H9 (cell line): ENCODE measurements around the gene SLC17A2. TPM values are rescaled to one million over a fixed set of nuclear protein-coding genes. Genes with fewer than 3 reads are reported as not detected.

Experiments
- DNase-seq: peaks from one replicate; pipeline ENCODE4 v3.0.0-alpha.2; 2017
- H2AFZ ChIP-seq: one replicate; pipeline ENCODE4 v1.6.1; 2013; ENCODE audit warnings: mild to moderate bottlenecking, low read length, control low read depth, moderate library complexity
- H2AK5ac ChIP-seq: 2 replicates; pipeline ENCODE4 v1.6.1; 2013; ENCODE audit warnings: low read length, control low read depth, mixed read lengths; ENCODE audit not compliant: insufficient read length
- H2BK120ac ChIP-seq: one replicate; pipeline ENCODE4 v1.6.1; 2013; ENCODE audit warnings: low read depth, mild to moderate bottlenecking, low read length, control low read depth, inconsistent platforms; ENCODE audit not compliant: poor library complexity, severe bottlenecking
- H2BK12ac ChIP-seq: 2 replicates; pipeline ENCODE4 v1.6.1; 2013; ENCODE audit warnings: low read length, control low read depth, mixed read lengths, low read depth; ENCODE audit not compliant: insufficient read length
- H2BK15ac ChIP-seq: 2 replicates; pipeline ENCODE4 v1.6.1; 2013; ENCODE audit warnings: low read depth, low read length, control low read depth
- H2BK20ac ChIP-seq: one replicate; pipeline ENCODE4 v1.6.1; 2013; ENCODE audit warnings: low read depth, mild to moderate bottlenecking, low read length, control low read depth, inconsistent platforms; ENCODE audit not compliant: poor library complexity, severe bottlenecking
- H2BK5ac ChIP-seq: 2 replicates; pipeline ENCODE4 v1.6.1; 2013; ENCODE audit warnings: low read length, control low read depth, mixed read lengths; ENCODE audit not compliant: insufficient read length
- H3K14ac ChIP-seq: 2 replicates; pipeline ENCODE4 v1.6.1; 2013; ENCODE audit warnings: low read length, control low read depth; ENCODE audit not compliant: insufficient read depth
- H3K18ac ChIP-seq: 2 replicates; pipeline ENCODE4 v1.6.1; 2013; ENCODE audit warnings: low read depth, mild to moderate bottlenecking, mixed read lengths, low read length, control low read depth; ENCODE audit not compliant: insufficient read length
- H3K23ac ChIP-seq: 2 replicates; pipeline ENCODE4 v1.6.1; 2013; ENCODE audit warnings: low read length, control low read depth, mixed read lengths, low read depth; ENCODE audit not compliant: insufficient read length
- H3K23me2 ChIP-seq: 2 replicates; pipeline ENCODE4 v1.6.1; 2013; ENCODE audit warnings: low read depth, mild to moderate bottlenecking, mixed read lengths, low read length, control low read depth; ENCODE audit not compliant: insufficient read length, poor library complexity, severe bottlenecking
- H3K27ac ChIP-seq: 2 replicates; pipeline ENCODE4 v1.5.1; 2013; ENCODE audit warnings: low read length, control low read depth, mixed read lengths, low read depth; ENCODE audit not compliant: insufficient read length
- H3K27me3 ChIP-seq: 2 replicates; pipeline ENCODE4 v1.6.1; 2013; ENCODE audit warnings: low read length, control low read depth, inconsistent platforms; ENCODE audit not compliant: insufficient read depth
- H3K4ac ChIP-seq: 2 replicates; pipeline ENCODE4 v1.6.1; 2013; ENCODE audit warnings: low read depth, mild to moderate bottlenecking, control low read depth, inconsistent platforms, low read length, moderate library complexity
- H3K4me1 ChIP-seq: 2 replicates; pipeline ENCODE4 v1.6.1; 2013; ENCODE audit warnings: low read length, control low read depth, inconsistent platforms; ENCODE audit not compliant: insufficient read depth
- H3K4me2 ChIP-seq: 2 replicates; pipeline ENCODE4 v1.6.1; 2013; ENCODE audit warnings: low read length, control low read depth, mixed read lengths; ENCODE audit not compliant: insufficient read length, insufficient read depth
- H3K56ac ChIP-seq: 2 replicates; pipeline ENCODE4 v1.6.1; 2013; ENCODE audit warnings: low read depth, mild to moderate bottlenecking, mixed read lengths, low read length, control low read depth; ENCODE audit not compliant: insufficient read length
- H3K79me1 ChIP-seq: 2 replicates; pipeline ENCODE4 v1.6.1; 2013; ENCODE audit warnings: low read depth, mild to moderate bottlenecking, moderate library complexity, low read length, control low read depth, inconsistent platforms; ENCODE audit not compliant: insufficient read depth, poor library complexity, severe bottlenecking
- H3K79me2 ChIP-seq: 2 replicates; pipeline ENCODE4 v1.6.1; 2013; ENCODE audit warnings: low read length, control low read depth, inconsistent platforms; ENCODE audit not compliant: insufficient read depth
- H3K9ac ChIP-seq: 2 replicates; pipeline ENCODE4 v1.6.1; 2013; ENCODE audit warnings: low read length, control low read depth, mixed read lengths; ENCODE audit not compliant: insufficient read length; ENCODE audit errors: extremely low read depth
- H3K9me3 ChIP-seq: one replicate; pipeline ENCODE4 v1.6.1; 2013; ENCODE audit warnings: low read depth, low read length, inconsistent platforms; ENCODE audit not compliant: control insufficient read depth
- H3T11ph ChIP-seq: one replicate; pipeline ENCODE4 v1.6.1; 2013; ENCODE audit warnings: mild to moderate bottlenecking, low read length, control low read depth, inconsistent platforms
- H4K20me1 ChIP-seq: one replicate; pipeline ENCODE4 v1.6.1; 2013; ENCODE audit not compliant: control insufficient read depth, insufficient read length, insufficient read depth
- H4K5ac ChIP-seq: 2 replicates; pipeline ENCODE4 v1.6.1; 2013; ENCODE audit warnings: low read depth, mild to moderate bottlenecking, mixed read lengths, low read length, control low read depth; ENCODE audit not compliant: insufficient read length
- H4K8ac ChIP-seq: replicated peaks from 2 replicates; pipeline ENCODE4 v1.6.1; 2013; ENCODE audit warnings: low read length, control low read depth, mixed read lengths, low read depth; ENCODE audit not compliant: insufficient read length
- H4K91ac ChIP-seq: 2 replicates; pipeline ENCODE4 v1.6.1; 2013; ENCODE audit warnings: low read depth, mild to moderate bottlenecking, moderate library complexity, mixed read lengths, low read length, control low read depth; ENCODE audit not compliant: insufficient read length
- H3K27ac Mint-ChIP-seq, 3 experiments: 2 replicates in 2 of 3; 3 replicates in 1 of 3; pipeline ENCODE4 v1.8.0; 2020 to 2021; ENCODE audit warnings: mixed read lengths in 3 of 3, mild to moderate bottlenecking in 1 of 3, moderate library complexity in 1 of 3
- H3K27me3 Mint-ChIP-seq: 2 replicates; pipeline ENCODE4 v1.8.0; 2021; ENCODE audit warnings: low read depth, mild to moderate bottlenecking, moderate library complexity, mixed read lengths
- H3K36me3 Mint-ChIP-seq, 3 experiments: 2 replicates in 2 of 3; 3 replicates in 1 of 3; pipeline ENCODE4 v1.8.0; 2020 to 2021; ENCODE audit warnings: low read depth in 3 of 3, mixed read lengths in 3 of 3; ENCODE audit not compliant: insufficient read depth in 1 of 3
- H3K4me1 Mint-ChIP-seq, 2 experiments: 2 replicates each; pipeline ENCODE4 v1.8.0; 2020; ENCODE audit warnings: mixed read lengths in 2 of 2
- H3K4me3 Mint-ChIP-seq, 2 experiments: 2 replicates in 1 of 2; 3 replicates in 1 of 2; pipeline ENCODE4 v1.8.0; 2020 to 2021; ENCODE audit warnings: mild to moderate bottlenecking in 2 of 2, mixed read lengths in 2 of 2, moderate library complexity in 1 of 2
- H3K9me3 Mint-ChIP-seq, 2 experiments: 2 replicates in 1 of 2; 3 replicates in 1 of 2; pipeline ENCODE4 v1.8.0; 2020; ENCODE audit warnings: mild to moderate bottlenecking in 2 of 2, mixed read lengths in 2 of 2, moderate library complexity in 1 of 2
- WGBS: extraction: QIAGEN DNeasy Blood & Tissue Kit; methylation state at CpG from one replicate; pipeline ENCODE4 v1.1.7; 2013; ENCODE audit warnings: missing lambda C conversion rate, low lambda C conversion rate, mixed read lengths; ENCODE audit not compliant: insufficient read length; ENCODE audit errors: extremely low coverage; 5-methylcytosine and 5-hydroxymethylcytosine counted together
- total RNA-seq: library from RNA; stranded (reverse); gene quantifications from 2 replicates; pipeline ENCODE4 v1.2.1, GENCODE V29; 2021
- TF ChIP-seq, protein P1 (sequence below): fragments of 200-600 bp; sonication (generic); conservative IDR thresholded peaks from 3 replicates; pipeline ENCODE4 v1.8.0; 2021; ENCODE audit warnings: antibody characterized with exemption, mild to moderate bottlenecking

The SLC17A2 gene
- total RNA-seq, 1 experiment from 2014 or later, result not detected

DNA sequence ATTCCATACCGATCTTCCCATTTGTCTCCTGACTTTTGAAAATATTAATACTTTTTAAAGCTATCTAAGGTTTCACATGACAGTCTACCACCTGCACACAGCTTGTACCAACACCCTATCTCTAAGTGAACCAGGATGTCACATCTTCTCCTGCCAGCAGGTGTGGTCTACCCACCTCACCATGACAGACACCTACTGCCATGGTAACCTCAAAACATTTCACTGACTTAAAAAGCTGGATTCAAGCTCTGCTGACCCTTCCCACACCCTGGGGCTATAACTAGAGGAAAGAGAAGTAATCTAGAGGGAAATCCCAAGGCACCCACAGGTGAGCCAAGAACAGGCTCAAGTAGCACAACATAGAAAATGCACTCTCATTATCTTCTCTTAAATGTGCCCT lies 57.7 kb downstream of the SLC17A2 start:
- Histone ChIP-seq H2AK5ac (no peak overlapping the region), H3K23me2 (no peaks in the 10 kb centered on the region), H4K20me1 (no peaks in the 10 kb centered on the region), H2BK5ac (no peak overlapping the region), H4K5ac (no peak overlapping the region), H4K8ac (no peak overlapping the region), H4K91ac (no peak overlapping the region), H3K79me1 (no peaks in the 10 kb centered on the region), H3K27me3 (no peaks in the 10 kb centered on the region), H2BK20ac (no peak overlapping the region), H3K14ac (no peak overlapping the region), H3K9me3 (no peaks in the 10 kb centered on the region), H3K27ac (no peak overlapping the region), H2BK120ac (no peak overlapping the region), H3K79me2 (no peaks in the 10 kb centered on the region), H2AFZ (no peak overlapping the region), H3K9ac (no peak overlapping the region), H3K23ac (no peak overlapping the region), H3K4me1 (no peaks in the 10 kb centered on the region), H3T11ph (no peak overlapping the region), H3K56ac (no peak overlapping the region), H3K18ac (no peak overlapping the region), H2BK12ac (no peak overlapping the region), H2BK15ac (no peak overlapping the region), H3K4ac (no peak overlapping the region), H3K4me2 (no peak overlapping the region)
- no peak overlapping the region for H3K27ac Mint-ChIP-seq
- H3K9me3 Mint-ChIP-seq, result no peaks in the 10 kb centered on the region
- no peaks in the 10 kb centered on the region for H3K4me1 Mint-ChIP-seq
- H3K4me3 Mint-ChIP-seq, result no peak overlapping the region
- no peak for DNase-seq
- no peaks in the 10 kb centered on the region for H3K36me3 Mint-ChIP-seq
- TF ChIP-seq, protein P1, sequence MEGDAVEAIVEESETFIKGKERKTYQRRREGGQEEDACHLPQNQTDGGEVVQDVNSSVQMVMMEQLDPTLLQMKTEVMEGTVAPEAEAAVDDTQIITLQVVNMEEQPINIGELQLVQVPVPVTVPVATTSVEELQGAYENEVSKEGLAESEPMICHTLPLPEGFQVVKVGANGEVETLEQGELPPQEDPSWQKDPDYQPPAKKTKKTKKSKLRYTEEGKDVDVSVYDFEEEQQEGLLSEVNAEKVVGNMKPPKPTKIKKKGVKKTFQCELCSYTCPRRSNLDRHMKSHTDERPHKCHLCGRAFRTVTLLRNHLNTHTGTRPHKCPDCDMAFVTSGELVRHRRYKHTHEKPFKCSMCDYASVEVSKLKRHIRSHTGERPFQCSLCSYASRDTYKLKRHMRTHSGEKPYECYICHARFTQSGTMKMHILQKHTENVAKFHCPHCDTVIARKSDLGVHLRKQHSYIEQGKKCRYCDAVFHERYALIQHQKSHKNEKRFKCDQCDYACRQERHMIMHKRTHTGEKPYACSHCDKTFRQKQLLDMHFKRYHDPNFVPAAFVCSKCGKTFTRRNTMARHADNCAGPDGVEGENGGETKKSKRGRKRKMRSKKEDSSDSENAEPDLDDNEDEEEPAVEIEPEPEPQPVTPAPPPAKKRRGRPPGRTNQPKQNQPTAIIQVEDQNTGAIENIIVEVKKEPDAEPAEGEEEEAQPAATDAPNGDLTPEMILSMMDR, result no peak
- WGBS, result no CpG with 5 or more reads among the region's 1 CpG
- H3K27me3 Mint-ChIP-seq, result no peaks in the 10 kb centered on the region
